Tibial nerve (tissue), 4 donors: Measurements from ENCODE around the gene ADGRL3.

Experiments
- CTCF ChIP-seq, 5 experiments: fragments of 200-600 bp in 3 of 5; fragments of 450-650 bp in 2 of 5; sonication (generic) in 3 of 5; IDR thresholded peaks; one replicate each; pipeline ENCODE4 v1.5.1; 2016 to 2019; ENCODE audit warnings: antibody characterized with exemption in 5 of 5, mild to moderate bottlenecking in 3 of 5, moderate library complexity in 2 of 5
- EP300 ChIP-seq, 2 donors: sonication (generic); formaldehyde crosslinking; IDR thresholded peaks; one replicate each; pipeline ENCODE4 v1.6.1; 2017; ENCODE audit warnings: antibody characterized with exemption in 2 of 2, mild to moderate bottlenecking in 1 of 2

GRCh38 chr4:61318431-61318830 is 118.3 kb downstream of the ADGRL3 start:
- no peak for TF ChIP-seq CTCF (IDR thresholded peaks at IDR 0.05)
- TF ChIP-seq EP300 (IDR thresholded peaks at IDR 0.05), result no peak
